ENCODE data around the gene KLF11.

Gene KLF11

DNA sequence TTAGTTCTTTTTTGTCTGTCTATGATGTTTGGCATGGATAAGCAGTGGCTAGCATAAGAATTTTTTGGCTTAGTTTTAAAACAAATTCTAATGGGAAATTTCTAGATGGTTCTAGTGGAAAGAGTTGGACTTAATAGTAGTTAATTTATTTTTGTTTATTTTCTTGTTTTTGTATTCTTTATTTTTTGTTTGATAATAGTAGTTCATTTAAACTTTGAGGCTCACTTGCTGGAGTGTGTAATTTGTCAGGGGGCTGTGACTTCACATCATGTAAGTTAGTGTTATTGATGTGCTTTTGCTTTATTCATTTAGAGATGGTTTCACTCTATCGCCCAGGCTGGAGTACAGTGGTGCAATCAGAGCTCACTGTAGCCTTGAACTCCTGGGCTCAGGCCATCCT is 43.7 kb upstream of the KLF11 start:
- TF ChIP-seq, protein P1, sequence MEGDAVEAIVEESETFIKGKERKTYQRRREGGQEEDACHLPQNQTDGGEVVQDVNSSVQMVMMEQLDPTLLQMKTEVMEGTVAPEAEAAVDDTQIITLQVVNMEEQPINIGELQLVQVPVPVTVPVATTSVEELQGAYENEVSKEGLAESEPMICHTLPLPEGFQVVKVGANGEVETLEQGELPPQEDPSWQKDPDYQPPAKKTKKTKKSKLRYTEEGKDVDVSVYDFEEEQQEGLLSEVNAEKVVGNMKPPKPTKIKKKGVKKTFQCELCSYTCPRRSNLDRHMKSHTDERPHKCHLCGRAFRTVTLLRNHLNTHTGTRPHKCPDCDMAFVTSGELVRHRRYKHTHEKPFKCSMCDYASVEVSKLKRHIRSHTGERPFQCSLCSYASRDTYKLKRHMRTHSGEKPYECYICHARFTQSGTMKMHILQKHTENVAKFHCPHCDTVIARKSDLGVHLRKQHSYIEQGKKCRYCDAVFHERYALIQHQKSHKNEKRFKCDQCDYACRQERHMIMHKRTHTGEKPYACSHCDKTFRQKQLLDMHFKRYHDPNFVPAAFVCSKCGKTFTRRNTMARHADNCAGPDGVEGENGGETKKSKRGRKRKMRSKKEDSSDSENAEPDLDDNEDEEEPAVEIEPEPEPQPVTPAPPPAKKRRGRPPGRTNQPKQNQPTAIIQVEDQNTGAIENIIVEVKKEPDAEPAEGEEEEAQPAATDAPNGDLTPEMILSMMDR (IDR thresholded peaks at IDR 0.05; ENCODE audit: control insufficient read depth, insufficient read depth, low read depth, low read length, missing control alignments), result no peak
- H3K4me3 ChIP-seq (ENCODE audit: control insufficient read depth, low read depth, low read length), result no peak overlapping the region
- no peak for DNase-seq (ENCODE audit: low read depth)

DNA sequence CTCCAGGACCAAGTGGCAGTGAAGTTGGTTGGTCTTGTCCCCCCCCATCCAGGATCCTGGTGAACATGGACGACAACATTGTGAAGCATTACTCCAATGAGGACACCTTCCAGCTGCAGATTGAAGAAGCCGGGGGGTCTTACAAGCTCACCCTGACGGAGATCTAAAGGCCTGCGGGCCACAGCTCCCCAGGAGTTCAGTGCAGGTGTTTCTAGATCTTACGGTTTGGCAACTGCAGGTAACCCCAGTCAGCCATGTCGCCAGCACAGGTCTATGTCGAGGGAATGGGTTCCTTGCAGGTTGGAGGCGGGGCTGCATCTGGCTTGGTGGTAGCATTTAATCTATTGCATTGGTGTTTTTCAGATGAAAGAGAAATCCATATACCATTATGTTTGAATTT is 42.8 kb upstream of the KLF11 start:
- no peak for DNase-seq (ENCODE audit: low read depth)
- TF ChIP-seq, protein P1 (IDR thresholded peaks at IDR 0.05; ENCODE audit: control insufficient read depth, insufficient read depth, low read depth, low read length, missing control alignments), result no peak
- H3K4me3 ChIP-seq (ENCODE audit: control insufficient read depth, low read depth, low read length), result no peak overlapping the region

- TF ChIP-seq, protein P1 (IDR thresholded peaks at IDR 0.05; ENCODE audit: control insufficient read depth, insufficient read depth, low read depth, low read length, missing control alignments), result no peak
- no peak overlapping the region for H3K4me3 ChIP-seq (ENCODE audit: control insufficient read depth, low read depth, low read length)
- no peak for DNase-seq (ENCODE audit: low read depth)
These were observed 41.8 kb upstream of the KLF11 start for GRCh38 chr2:10001586-10001985.

- TF ChIP-seq, protein P1 (IDR thresholded peaks at IDR 0.05; ENCODE audit: control insufficient read depth, insufficient read depth, low read depth, low read length, missing control alignments), result no peak
- H3K4me3 ChIP-seq (ENCODE audit: control insufficient read depth, low read depth, low read length), result no peak overlapping the region
- DNase-seq (ENCODE audit: low read depth), result no peak
These were observed 41.2 kb upstream of the KLF11 start for GRCh38 chr2:10002109-10002508.

DNA sequence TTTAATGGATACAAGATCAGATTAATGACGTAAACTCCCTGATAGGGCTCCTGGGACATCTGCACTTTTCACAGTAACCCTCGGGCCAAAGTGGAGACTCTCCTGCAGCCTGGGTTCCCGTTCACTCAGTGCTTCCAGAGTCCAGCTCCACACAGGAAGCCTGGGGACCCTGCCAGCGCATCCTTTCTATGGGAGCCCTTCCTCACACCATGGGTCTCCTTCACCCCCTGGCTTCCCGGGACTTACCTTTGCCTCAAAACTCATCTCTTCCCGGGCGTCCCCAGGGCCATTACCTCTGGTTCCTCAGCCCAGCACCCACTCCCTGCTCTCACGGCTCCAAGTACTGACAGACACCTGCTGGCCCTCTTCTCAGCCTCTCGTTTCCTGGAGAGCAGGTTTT is 40.7 kb upstream of the KLF11 start:
- TF ChIP-seq, protein P1 (IDR thresholded peaks at IDR 0.05; ENCODE audit: control insufficient read depth, insufficient read depth, low read depth, low read length, missing control alignments), result no peak
- DNase-seq (ENCODE audit: low read depth), result no peak
- no peak overlapping the region for H3K4me3 ChIP-seq (ENCODE audit: control insufficient read depth, low read depth, low read length)

DNA sequence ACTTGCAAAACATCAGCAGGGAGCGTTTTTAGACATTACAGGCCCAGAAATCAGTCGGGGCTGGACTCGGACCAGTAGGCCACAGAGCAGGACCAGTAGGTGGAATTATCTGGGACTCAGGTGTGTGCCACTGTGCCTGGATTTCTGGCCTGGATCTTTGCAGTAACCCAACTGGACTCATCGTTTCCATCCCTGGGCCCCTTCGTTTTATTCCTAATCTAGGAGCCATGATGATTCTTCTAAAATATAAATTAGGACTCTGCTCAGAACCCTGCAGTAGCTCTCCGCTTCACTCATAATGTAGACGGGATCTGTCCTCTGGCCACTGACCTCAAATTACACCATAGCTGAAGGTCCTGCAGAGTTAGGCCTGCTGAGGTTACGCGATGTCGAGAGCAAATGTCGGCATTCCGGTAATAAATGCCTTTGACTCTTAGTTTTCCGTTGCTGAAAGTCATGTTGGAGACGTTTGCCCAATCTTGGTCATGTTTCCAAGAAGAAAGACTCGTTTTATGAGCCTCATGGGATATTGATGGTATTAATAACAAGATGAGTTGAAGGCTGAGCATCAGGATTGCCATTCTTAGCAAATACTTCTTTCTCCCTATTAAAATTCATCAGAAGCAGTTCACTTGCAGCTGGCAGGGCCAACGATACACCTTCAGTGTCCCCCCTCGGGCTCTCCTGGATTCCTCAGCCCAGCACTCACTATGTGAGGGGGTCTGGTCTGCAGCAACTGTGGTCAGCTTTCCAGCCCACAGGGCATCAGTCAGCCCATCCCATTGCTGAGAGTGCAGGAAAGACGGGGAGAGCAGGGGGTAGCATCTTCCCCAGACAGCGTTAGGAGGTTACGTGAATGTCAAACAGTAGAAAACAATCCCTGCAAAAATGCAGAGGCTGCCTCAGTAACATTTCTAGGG is 39.9 kb upstream of the KLF11 start:
- TF ChIP-seq, protein P1 (IDR thresholded peaks at IDR 0.05; ENCODE audit: control insufficient read depth, insufficient read depth, low read depth, low read length, missing control alignments), result no peak
- no peak overlapping the region for H3K4me3 ChIP-seq (ENCODE audit: control insufficient read depth, low read depth, low read length)
- DNase-seq (ENCODE audit: low read depth), result no peak
